ENCODE results near the gene CDK14. TPM values are rescaled to one million over a fixed set of nuclear protein-coding genes. Genes with fewer than 3 reads are reported as not detected.
"Not testable (repeated sequence)": the region's sequence is repeated elsewhere in the genome, so short reads cannot be mapped to it uniquely, and the experiment has no call there.

Gene CDK14
- total and polyA plus RNA-seq, 2 donors (not counting 3 experiments of a cell fraction or from before 2014, with no cell fraction given): 5.5 to 34.2 TPM

DNA sequence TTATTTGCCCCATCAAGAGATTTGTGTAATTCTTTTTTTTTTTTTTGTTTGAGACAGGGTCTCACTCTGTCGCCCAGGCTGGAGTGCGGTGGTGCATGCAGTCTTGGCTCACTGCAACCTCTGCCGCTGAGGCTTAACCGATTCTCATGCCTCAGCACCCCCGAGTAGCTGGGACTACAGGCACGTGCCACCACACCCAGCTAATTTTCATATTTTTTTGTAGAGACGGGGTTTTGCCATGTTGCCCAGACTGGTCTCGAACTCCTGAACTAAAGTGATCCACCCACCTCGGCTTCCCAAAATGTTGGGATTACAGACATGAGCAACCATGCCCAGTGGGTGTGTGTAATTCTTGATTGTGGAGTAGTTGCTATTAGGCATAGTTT lies 161.4 kb downstream of the CDK14 start:
- not testable (repeated sequence) for BruUV-seq (replicated peaks)

DNA sequence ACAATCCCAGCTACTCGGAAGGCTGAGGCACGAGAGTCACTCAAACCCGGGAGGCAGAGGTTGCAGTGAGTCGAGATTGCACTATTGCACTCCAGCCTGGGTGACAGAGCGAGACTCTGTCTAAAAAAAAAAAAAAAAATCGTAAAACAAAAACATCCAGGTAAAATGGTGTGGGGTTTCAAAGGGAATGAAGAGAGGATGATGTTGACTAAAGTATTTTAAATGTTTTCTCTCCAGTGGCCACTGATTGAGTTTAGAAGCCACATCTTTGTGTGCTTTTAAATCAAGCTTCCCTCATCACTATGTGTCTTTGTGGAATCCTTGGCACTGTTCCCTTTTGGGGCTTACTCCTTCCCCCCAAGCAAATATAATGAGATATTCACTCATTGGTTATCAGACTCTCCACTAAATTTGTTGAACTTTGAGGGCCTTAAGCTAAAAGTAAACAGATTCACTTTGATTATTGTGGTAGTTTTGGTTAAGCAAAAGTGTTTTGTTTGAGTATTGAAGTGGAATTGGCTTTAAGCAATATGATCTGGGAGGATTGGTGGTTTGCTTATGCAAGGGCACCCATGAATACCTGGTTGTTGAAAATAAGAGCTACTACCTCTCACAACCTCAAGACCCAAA lies 162.9 kb downstream of the CDK14 start:
- POLR2A ChIA-PET: no interaction called here
- Histone ChIP-seq H3K9ac (replicated peaks; ENCODE audit: extremely low read depth, insufficient read depth, low read length) (no peak overlapping the region), H3K36me3 (ENCODE audit: control insufficient read depth in 2 of 2, extremely low read depth in 1 of 2, insufficient read depth in 2 of 2, low read length in 2 of 2) (no peaks in the 10 kb centered on the region), H2AFZ (ENCODE audit: low read depth, low read length) (no peak overlapping the region), H3K4me1 (ENCODE audit: control insufficient read depth, extremely low read depth, insufficient read depth, low read length) (no peaks in the 10 kb centered on the region), H3K9me3 (replicated peaks; ENCODE audit: control insufficient read depth, insufficient read depth, low read length) (no peaks in the 10 kb centered on the region), H3K4me2 (ENCODE audit: insufficient read depth, low read length) (no peak overlapping the region), H3K27me3 (ENCODE audit: control insufficient read depth in 2 of 2, insufficient read depth in 2 of 2, low read length in 2 of 2) (no peaks in the 10 kb centered on the region), H3K79me2 (ENCODE audit: control insufficient read depth, insufficient read depth, low read length) (no peaks in the 10 kb centered on the region), H4K20me1 (replicated peaks; ENCODE audit: control insufficient read depth, extremely low read depth, insufficient read depth, low read length) (no peaks in the 10 kb centered on the region), H3K27ac (ENCODE audit: insufficient read depth, low read depth, low read length) (no peak overlapping the region), H3K4me3 (replicated peaks in 1 of 3; ENCODE audit: insufficient read depth in 1 of 3, low read depth in 1 of 3, low read length in 3 of 3) (no peak overlapping the region), H3K9me1 (replicated peaks; ENCODE audit: control insufficient read depth, extremely low read depth, insufficient read depth, low read length) (no peaks in the 10 kb centered on the region)
- intact Hi-C loops (cut with micrococcal nuclease) (loop anchor here (10.0 kb wide), 1 partner anchor 304 kb away; no protein-coding TSS in a partner anchor), dilution Hi-C loops (cut with MboI; ENCODE audit: extremely low pct_ligation_motif_present, low sequenced_read_pairs) (no loop called here)
- FAIRE-seq: no peak
- BruUV-seq (replicated peaks): no TSS peak
- CTCF ChIA-PET: interaction anchor here (2.4 kb wide), 1 partner anchor 9 kb away, joined by 9 read pairs; no protein-coding TSS in a partner anchor
- no peak for DNase-seq (ENCODE audit: low read depth, low spot score)
- no peak for TF ChIP-seq POLR2AphosphoS5 (IDR thresholded peaks at IDR 0.05; ENCODE audit: insufficient read depth, low read depth, low read length)
- no peak for TF ChIP-seq FOS (IDR thresholded peaks at IDR 0.05; ENCODE audit: borderline replicate concordance, insufficient read depth, low read length)
- TF ChIP-seq, protein P1, sequence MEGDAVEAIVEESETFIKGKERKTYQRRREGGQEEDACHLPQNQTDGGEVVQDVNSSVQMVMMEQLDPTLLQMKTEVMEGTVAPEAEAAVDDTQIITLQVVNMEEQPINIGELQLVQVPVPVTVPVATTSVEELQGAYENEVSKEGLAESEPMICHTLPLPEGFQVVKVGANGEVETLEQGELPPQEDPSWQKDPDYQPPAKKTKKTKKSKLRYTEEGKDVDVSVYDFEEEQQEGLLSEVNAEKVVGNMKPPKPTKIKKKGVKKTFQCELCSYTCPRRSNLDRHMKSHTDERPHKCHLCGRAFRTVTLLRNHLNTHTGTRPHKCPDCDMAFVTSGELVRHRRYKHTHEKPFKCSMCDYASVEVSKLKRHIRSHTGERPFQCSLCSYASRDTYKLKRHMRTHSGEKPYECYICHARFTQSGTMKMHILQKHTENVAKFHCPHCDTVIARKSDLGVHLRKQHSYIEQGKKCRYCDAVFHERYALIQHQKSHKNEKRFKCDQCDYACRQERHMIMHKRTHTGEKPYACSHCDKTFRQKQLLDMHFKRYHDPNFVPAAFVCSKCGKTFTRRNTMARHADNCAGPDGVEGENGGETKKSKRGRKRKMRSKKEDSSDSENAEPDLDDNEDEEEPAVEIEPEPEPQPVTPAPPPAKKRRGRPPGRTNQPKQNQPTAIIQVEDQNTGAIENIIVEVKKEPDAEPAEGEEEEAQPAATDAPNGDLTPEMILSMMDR (IDR thresholded peaks at IDR 0.05; ENCODE audit: extremely low read depth in 1 of 2, insufficient read depth in 1 of 2, low read depth in 1 of 2, low read length in 2 of 2): no peak
- TF ChIP-seq MYC (IDR thresholded peaks at IDR 0.05; ENCODE audit: low read depth, low read length): no peak
- TF ChIP-seq, protein P2, sequence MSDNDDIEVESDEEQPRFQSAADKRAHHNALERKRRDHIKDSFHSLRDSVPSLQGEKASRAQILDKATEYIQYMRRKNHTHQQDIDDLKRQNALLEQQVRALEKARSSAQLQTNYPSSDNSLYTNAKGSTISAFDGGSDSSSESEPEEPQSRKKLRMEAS (IDR thresholded peaks at IDR 0.05; ENCODE audit: insufficient read depth, insufficient read length): no peak
- no peak for TF ChIP-seq GATA2 (IDR thresholded peaks at IDR 0.05; ENCODE audit: insufficient read depth, insufficient read length, low read depth, low read length)
- TF ChIP-seq POLR2A (IDR thresholded peaks at IDR 0.05; ENCODE audit: low read depth, low read length): no peak
- TF ChIP-seq EZH2 (IDR thresholded peaks at IDR 0.05; ENCODE audit: borderline replicate concordance, low read depth, low read length, severe bottlenecking): no peak
- no peak for TF ChIP-seq JUN (IDR thresholded peaks at IDR 0.05; ENCODE audit: borderline replicate concordance, insufficient read depth, insufficient read length, low read depth)

More for the DNA sequence above, 161.4 kb downstream of the CDK14 start:
- H3K9me1 ChIP-seq (replicated peaks; ENCODE audit: control insufficient read depth, extremely low read depth, insufficient read depth, low read length); H3K27me3 ChIP-seq (ENCODE audit: control insufficient read depth in 2 of 2, insufficient read depth in 2 of 2, low read length in 2 of 2); H3K9me3 ChIP-seq (replicated peaks; ENCODE audit: control insufficient read depth, insufficient read depth, low read length); POLR2A ChIA-PET; H3K4me1 ChIP-seq (ENCODE audit: control insufficient read depth, extremely low read depth, insufficient read depth, low read length); H3K9ac ChIP-seq (replicated peaks; ENCODE audit: extremely low read depth, insufficient read depth, low read length); DNase-seq (ENCODE audit: low read depth, low spot score); H3K36me3 ChIP-seq (ENCODE audit: control insufficient read depth in 2 of 2, extremely low read depth in 1 of 2, insufficient read depth in 2 of 2, low read length in 2 of 2); H3K4me2 ChIP-seq (ENCODE audit: insufficient read depth, low read length); FAIRE-seq; H3K27ac ChIP-seq (ENCODE audit: insufficient read depth, low read depth, low read length); H2AFZ ChIP-seq (ENCODE audit: low read depth, low read length); H3K4me3 ChIP-seq (replicated peaks in 1 of 3; ENCODE audit: insufficient read depth in 1 of 3, low read depth in 1 of 3, low read length in 3 of 3); H3K79me2 ChIP-seq (ENCODE audit: control insufficient read depth, insufficient read depth, low read length); dilution Hi-C loops (cut with MboI; ENCODE audit: extremely low pct_ligation_motif_present, low sequenced_read_pairs); H4K20me1 ChIP-seq (replicated peaks; ENCODE audit: control insufficient read depth, extremely low read depth, insufficient read depth, low read length): not testable (repeated sequence)
- CTCF ChIA-PET: interaction anchor here (0.9 kb wide), 1 partner anchor 97 kb away, joined by 3 read pairs; no protein-coding TSS in a partner anchor
- intact Hi-C loops (cut with micrococcal nuclease): loop anchor here (10.0 kb wide), 1 partner anchor 303 kb away; no protein-coding TSS in a partner anchor
